ENCODE data around the gene LRIF1.
A peak's percentile ranks its signal among the peaks of the same experiment; 100 is the strongest.
"Not testable (repeated sequence)": the region's sequence is repeated elsewhere in the genome, so short reads cannot be mapped to it uniquely, and the experiment has no call there.

LRIF1 gene, protein sequence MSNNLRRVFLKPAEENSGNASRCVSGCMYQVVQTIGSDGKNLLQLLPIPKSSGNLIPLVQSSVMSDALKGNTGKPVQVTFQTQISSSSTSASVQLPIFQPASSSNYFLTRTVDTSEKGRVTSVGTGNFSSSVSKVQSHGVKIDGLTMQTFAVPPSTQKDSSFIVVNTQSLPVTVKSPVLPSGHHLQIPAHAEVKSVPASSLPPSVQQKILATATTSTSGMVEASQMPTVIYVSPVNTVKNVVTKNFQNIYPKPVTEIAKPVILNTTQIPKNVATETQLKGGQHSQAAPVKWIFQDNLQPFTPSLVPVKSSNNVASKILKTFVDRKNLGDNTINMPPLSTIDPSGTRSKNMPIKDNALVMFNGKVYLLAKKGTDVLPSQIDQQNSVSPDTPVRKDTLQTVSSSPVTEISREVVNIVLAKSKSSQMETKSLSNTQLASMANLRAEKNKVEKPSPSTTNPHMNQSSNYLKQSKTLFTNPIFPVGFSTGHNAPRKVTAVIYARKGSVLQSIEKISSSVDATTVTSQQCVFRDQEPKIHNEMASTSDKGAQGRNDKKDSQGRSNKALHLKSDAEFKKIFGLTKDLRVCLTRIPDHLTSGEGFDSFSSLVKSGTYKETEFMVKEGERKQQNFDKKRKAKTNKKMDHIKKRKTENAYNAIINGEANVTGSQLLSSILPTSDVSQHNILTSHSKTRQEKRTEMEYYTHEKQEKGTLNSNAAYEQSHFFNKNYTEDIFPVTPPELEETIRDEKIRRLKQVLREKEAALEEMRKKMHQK

GRCh38 chr1:110963691-110964454 is at the start of gene LRIF1:
TSS of gene LRIF1 (minus strand) at chr1:110963922. CDS start at chr1:110963688, 234 bp downstream.
- DNase-seq, result peak; percentile 98

GRCh38 chr1:111008031-111008430 is 44.3 kb upstream of the LRIF1 start:
- DNase-seq, result no peak

DNA sequence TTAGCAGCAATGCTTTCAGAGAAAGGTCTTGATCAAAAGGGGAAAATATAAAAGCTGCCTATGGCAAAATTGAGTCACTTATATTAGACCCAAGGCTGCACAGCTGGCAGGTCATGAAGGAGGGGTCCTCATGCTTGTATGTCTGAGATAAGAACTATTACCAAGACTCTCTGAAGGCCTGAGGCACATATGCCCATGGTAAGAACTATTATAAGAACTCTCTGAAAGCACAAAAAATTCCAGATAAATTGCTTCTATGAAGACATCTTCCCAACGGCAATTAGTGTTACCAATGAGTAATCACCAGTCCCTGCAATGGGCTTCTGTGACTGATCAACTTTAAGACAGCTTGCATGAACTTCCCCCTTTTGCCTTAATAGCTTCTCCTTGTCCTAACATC is 42.8 kb upstream of the LRIF1 start:
- no peak for DNase-seq

DNA sequence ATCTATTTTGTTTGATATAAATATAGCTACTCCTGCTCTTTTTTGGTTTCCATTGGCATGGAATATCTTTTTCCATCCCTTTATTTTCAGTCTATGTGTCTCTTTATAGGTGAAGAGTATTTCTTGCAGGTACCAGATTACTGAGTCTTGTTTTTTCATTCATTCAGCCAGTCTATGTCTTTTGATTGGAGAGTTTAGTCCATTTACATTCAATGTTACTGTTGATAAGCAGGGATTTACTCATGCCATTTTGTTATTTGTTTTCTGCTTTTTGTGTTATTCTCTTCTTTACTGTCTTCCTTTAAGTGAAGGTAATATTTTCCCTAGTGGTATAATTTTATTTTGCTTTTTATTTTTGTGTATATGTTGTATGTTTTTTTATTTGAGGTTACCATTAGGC is 35.9 kb upstream of the LRIF1 start:
- not testable (repeated sequence) for DNase-seq

DNA sequence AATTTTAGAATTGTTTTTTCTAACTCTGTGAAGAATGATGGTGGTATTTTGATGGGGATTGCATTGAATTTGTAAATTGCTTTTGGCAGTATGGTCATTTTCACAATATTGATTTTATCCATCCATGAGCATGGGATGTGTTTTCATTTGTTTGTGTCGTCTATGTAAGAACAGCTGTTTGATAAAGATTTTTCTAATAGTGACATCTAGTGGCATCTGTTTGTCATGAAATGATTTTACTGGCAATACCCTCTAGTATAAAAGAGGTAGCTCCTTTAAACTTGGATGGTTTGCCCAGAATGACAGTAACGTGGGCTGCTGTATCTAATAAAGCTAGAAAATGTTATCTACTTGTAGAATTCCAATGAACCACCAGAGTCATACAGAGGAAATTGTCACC is 28.6 kb upstream of the LRIF1 start:
- DNase-seq, result not testable (repeated sequence)

DNA sequence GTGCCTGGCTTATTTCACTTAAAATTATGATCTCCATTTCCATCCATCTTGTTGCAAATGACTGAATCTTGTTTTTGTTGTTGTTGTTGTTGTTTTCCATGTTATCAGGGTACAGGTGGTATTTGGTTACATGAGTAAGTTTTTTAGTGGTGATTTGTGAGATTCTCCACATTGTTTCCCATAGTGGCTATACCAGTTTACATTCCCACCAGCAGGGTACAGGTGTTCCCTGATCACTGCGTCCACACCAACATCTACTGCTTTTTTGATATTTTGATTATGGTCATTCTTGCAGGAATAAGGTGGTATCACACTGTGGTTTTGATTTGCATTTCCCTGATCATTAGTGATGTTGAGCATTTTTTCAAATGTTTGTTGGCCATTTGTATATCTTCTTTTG is 27.6 kb upstream of the LRIF1 start:
- not testable (repeated sequence) for DNase-seq

GRCh38 chr1:110990541-110990940 is 26.8 kb upstream of the LRIF1 start:
- no peak for DNase-seq

DNA sequence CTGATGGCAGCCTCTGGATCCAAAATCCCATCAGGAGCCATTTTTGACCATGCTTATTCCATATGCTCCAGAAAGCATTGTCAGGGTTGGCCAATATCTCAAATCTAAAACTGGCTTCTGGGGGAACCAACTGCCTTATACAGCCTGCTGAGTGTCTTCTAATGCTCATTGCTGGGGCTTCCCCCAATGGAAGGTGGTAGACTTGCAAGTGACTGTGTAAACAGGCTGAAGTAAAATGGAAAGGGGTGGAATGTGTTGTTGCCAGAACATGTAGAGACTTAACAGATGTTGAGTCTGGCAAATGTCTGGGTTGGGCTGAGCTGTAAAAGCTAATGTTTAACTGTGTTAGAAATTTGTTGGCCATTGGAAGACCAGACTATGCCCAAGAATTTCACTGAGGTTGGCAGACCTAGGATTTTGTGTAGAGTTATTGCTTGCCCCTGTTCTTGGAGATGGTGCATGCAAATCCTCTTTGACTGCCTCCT is 22.7 kb upstream of the LRIF1 start:
- no peak for DNase-seq

GRCh38 chr1:110982320-110982719 is 18.6 kb upstream of the LRIF1 start:
- no peak for DNase-seq

DNA sequence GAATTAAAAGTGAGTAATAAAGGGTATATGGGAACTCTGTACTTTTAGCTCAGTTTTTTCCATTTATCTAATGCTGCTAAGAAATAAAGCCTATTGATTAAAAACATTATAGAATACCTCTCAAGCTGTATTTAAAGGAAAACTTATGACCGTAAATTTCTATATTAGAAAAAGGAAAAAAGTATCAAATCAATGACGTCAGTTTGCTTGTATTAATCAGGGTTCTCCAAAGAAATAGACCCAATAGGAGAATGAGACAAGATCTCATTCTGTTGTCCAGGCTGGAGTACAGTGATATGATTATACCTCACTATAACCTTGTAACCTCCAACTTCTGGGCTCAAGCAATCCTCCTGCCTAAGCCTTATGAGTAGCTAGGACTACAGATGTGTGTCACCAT is 15.4 kb upstream of the LRIF1 start:
- DNase-seq, result no peak

DNA sequence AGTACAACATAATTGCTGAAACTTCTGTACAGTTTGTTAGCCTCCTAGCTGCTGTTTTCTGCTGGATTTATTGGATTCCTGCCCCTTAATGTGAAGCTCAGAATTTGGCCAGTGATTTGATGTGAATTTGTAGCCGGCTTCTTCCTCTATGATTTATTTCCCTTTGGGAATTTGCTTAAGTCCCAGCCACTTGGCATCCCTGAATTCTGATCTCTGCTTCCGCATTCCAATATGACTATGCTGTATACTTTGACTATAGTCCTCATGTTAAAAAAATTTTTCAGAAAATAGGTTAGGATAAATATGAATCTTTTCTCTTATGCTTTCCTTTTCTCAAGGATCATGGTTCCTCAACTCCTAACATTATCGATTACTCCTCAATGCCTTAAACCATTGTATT is 12.4 kb upstream of the LRIF1 start:
- DNase-seq, result no peak

GRCh38 chr1:110975265-110975664 is 11.5 kb upstream of the LRIF1 start:
- DNase-seq, result no peak

- no peak for DNase-seq
Measured at GRCh38 chr1:110967256-110967655, 3.5 kb upstream of the LRIF1 start.

DNA sequence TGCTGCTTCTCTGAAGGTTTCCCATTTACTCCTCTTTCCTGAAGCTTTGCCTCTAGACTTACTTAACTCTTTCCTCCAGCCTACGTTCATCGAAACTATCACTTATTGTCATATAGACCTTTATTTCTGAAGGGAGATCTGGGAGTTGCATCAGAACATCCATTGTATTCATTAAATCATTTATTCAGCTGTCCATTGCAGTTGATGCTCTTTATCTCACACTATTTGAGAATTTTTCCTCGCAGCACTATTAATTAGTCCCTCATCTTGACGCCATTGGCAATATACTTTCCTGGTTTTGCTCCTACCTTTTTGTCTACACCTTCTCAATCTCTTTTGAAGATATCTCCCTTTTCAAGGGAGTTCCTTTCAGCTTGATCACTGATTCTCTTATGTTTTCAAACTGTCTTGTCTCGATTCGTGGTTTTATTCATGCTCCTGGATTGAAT is 757 bp upstream of the LRIF1 start:
- no peak for DNase-seq

- DNase-seq, result peak; percentile 50
Measured at GRCh38 chr1:110962892-110963690, 631 bp downstream of the LRIF1 start.

DNA sequence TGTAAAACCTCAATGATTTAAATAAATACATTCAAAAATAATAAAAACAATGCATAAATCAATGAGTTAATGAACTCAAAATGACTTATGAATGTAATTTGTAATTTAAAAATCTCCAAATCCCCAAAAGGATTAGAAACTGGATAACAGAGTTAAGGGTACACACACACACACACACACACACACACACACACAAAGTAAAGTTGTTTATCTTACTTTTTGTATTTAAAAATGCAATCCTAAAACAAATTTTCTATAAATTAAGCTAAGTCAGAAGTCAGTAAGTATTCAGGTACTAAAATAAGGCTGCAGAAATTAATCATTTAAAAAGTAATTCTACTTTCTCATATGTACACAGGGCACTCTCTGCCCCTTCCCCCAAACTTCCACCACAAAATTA is 1.8 kb downstream of the LRIF1 start:
- no peak for DNase-seq

DNA sequence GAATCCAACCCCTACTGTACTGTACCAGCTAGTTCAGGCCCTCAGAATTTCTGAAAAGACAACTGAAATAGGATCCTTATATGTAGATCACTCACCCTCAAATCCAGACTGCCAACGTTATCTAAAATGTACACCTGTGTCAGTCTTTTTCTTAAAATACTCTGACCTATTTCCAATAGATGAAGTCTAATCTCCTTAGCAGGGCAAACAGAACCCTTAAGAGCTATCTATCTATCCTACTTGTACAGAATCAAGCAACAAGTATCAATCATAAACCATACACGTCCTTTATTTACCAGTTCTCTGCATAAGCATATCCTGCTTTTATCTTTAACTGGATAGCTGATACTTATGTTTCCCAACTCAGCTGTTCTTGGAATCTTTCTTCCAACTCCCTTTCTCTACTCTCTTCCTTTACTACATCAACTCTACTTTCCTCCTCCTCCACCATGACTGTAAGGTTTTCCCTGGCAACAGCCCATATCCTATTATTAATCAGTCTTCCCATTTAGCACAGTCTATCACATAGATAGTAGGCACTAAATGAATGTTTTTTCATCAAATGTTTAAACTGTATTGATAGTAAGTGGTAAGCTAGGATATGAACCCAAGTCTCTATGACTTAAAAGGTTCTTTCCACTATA is 2.8 kb downstream of the LRIF1 start:
- no peak for DNase-seq

GRCh38 chr1:110957798-110958197 is 5.9 kb downstream of the LRIF1 start:
- DNase-seq, result no peak

DNA sequence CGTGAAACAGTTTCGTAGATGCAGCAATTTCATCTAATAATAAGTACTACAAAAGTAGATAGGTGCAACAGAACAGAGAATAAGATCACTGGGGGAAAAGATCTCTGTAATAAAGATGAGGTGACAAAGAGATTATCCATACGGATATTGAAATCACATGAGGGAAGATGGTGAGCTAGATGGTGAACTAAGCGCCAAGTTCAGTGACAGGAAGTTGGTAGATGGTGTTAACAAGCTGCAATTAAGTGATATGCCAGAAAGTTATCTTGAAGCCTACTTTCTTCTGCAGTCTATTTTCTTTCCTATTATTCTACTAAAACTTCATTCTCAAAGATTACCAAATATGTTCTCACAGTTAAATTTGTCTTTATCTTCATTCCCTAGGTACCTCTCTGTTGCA is 7.1 kb downstream of the LRIF1 start:
- no peak for DNase-seq

DNA sequence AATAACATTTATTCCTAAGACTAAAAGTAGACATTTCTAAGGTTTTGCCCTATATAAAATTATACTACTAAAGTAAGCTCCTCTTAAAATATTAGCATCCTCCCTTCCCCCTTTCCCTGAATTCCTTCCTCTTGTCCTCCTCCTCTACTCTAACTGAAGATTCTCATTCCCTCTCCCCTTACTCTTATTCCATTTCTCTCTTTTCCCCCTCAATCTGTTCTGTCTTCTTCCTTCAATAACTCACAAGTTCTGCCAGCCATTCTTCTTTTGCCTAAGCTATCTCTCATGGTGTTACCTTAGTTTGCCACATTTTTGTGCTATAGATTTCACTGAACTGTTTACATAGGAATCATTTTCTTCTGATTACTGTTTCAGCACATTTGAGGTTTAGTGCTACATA is 10.7 kb downstream of the LRIF1 start:
- DNase-seq, result no peak

- no peak for DNase-seq
Measured at GRCh38 chr1:110952031-110952430, 11.7 kb downstream of the LRIF1 start.

- no peak for DNase-seq
Measured at GRCh38 chr1:110951161-110951560, 12.6 kb downstream of the LRIF1 start.
